GM12878 (cell line): ENCODE results near the gene ITGA8. TPM values are rescaled to one million over a fixed set of nuclear protein-coding genes. Genes with fewer than 3 reads are reported as not detected.

Experiments used
- ATAC-seq: fragments of 200-7000 bp; cut with Tn5 transposase; 3 replicates; pipeline ENCODE4 v1.9.1; 2020; ENCODE audit warnings: mild to moderate bottlenecking, moderate library complexity
- BruUV-seq: library from RNA; stranded (reverse); fragments of 400-500 nt; replicated peaks from 2 replicates; lab custom pipeline; 2021; lab: Mats Ljungman, UMichigan
- CTCF ChIA-PET: fragments of 300-600 bp; sonication (Branson Sonifier 250); formaldehyde crosslinking; extraction: SDS; loops from one replicate; lab custom pipeline; 2021; ENCODE audit warnings: inconsistent platforms; lab: Yijun Ruan, JAX
- POLR2A ChIA-PET: fragments of 350-600 bp; formaldehyde crosslinking; extraction: SDS; loops from one replicate; lab custom pipeline; 2021; ENCODE audit warnings: inconsistent platforms; lab: Charles Lee
- RAD21 ChIA-PET: fragments of 300-600 bp; sonication (Branson Sonifier 250); formaldehyde crosslinking; loops from one replicate; lab custom pipeline; 2023; ENCODE audit warnings: antibody characterized with exemption; ENCODE audit not compliant: unreplicated experiment; lab: Charles Lee
- SMC1A ChIA-PET: fragments of 300-600 bp; sonication (Branson Sonifier 250); formaldehyde crosslinking; loops from one replicate; lab custom pipeline; 2023; ENCODE audit not compliant: unreplicated experiment, uncharacterized antibody; lab: Charles Lee
- DNase-seq: peaks from one replicate; pipeline ENCODE4 v3.0.0-alpha.2; 2011; ENCODE audit warnings: low read depth, low spot score
- FAIRE-seq: peaks from 3 replicates; lab custom pipeline; 2011; peaks lifted over from hg19 to GRCh38; lab: Jason Lieb, UNC
- H2AFZ ChIP-seq: 2 replicates; pipeline ENCODE4 v1.6.0; 2011; ENCODE audit warnings: low read depth, low read length, control low read depth; ENCODE audit not compliant: control insufficient read depth
- H3K27ac ChIP-seq: 2 replicates; pipeline ENCODE4 v1.5.1; 2011; ENCODE audit warnings: control low read depth; ENCODE audit not compliant: control insufficient read depth, insufficient read depth
- H3K27me3 ChIP-seq, 2 experiments: replicated peaks in 1 of 2; 2 replicates each; pipeline versions ENCODE4 v1.6.0 to v1.6.1; 2011; ENCODE audit warnings: low read length in 1 of 2; ENCODE audit not compliant: control insufficient read depth in 2 of 2, insufficient read depth in 2 of 2
- H3K36me3 ChIP-seq, 2 experiments: 2 replicates each; pipeline ENCODE4 v1.5.1; 2011; ENCODE audit warnings: low read length in 1 of 2; ENCODE audit not compliant: control insufficient read depth in 2 of 2, insufficient read depth in 2 of 2
- H3K4me1 ChIP-seq: 2 replicates; pipeline ENCODE4 v1.6.1; 2011; ENCODE audit warnings: mild to moderate bottlenecking, low read length, moderate library complexity, mixed read lengths; ENCODE audit not compliant: control insufficient read depth, insufficient read depth
- H3K4me2 ChIP-seq: 2 replicates; pipeline ENCODE4 v1.6.0; 2011; ENCODE audit warnings: control low read depth; ENCODE audit not compliant: control insufficient read depth, insufficient read depth
- H3K4me3 ChIP-seq: fragments of 200-600 bp; sonication (generic); 2 replicates; pipeline ENCODE4 v1.5.1; 2016
- H3K79me2 ChIP-seq: 2 replicates; pipeline ENCODE4 v1.6.0; 2011; ENCODE audit warnings: low read length; ENCODE audit not compliant: control insufficient read depth, insufficient read depth
- H3K9ac ChIP-seq: 2 replicates; pipeline ENCODE4 v1.8.0; 2011; ENCODE audit warnings: low read length, control low read depth, mixed read lengths; ENCODE audit not compliant: control insufficient read depth, insufficient read depth
- H3K9me3 ChIP-seq: replicated peaks from 3 replicates; pipeline ENCODE4 v1.5.1; 2011; ENCODE audit warnings: mild to moderate bottlenecking, low read length; ENCODE audit not compliant: control insufficient read depth, insufficient read depth
- H4K20me1 ChIP-seq: 2 replicates; pipeline ENCODE4 v1.6.0; 2011; ENCODE audit not compliant: control insufficient read depth, insufficient read depth
- BCL11A ChIP-seq: IDR thresholded peaks from 2 replicates; pipeline ENCODE4 v1.6.1; 2011; ENCODE audit warnings: low read depth, low read length
- CEBPZ ChIP-seq: fragments of 150-350 bp; IDR thresholded peaks from 2 replicates; pipeline ENCODE4 v1.6.1; 2016; ENCODE audit warnings: low read depth, low read length
- CREB1 ChIP-seq: IDR thresholded peaks from 2 replicates; pipeline ENCODE4 v1.6.1; 2012; ENCODE audit warnings: low read depth, mild to moderate bottlenecking, inconsistent platforms
- FOS ChIP-seq: IDR thresholded peaks from 3 replicates; pipeline ENCODE4 v1.6.1; 2011; ENCODE audit warnings: borderline replicate concordance; ENCODE audit not compliant: insufficient read length; ENCODE audit errors: extremely low read depth
- SMARCA5 ChIP-seq: fragments of 450-650 bp; IDR thresholded peaks from 2 replicates; pipeline ENCODE4 v1.6.1; 2017; ENCODE audit warnings: mild to moderate bottlenecking
- STAT1 ChIP-seq: fragments of 450-650 bp; conservative IDR thresholded peaks from 2 replicates; pipeline ENCODE4 v1.6.1; 2014; ENCODE audit warnings: antibody characterized with exemption, mild to moderate bottlenecking
- STAT3 ChIP-seq: IDR thresholded peaks from 2 replicates; pipeline ENCODE4 v1.6.1; 2011; ENCODE audit warnings: low read depth, low read length, improper control_type of control experiment
- TARDBP ChIP-seq: IDR thresholded peaks from 2 replicates; pipeline ENCODE4 v1.6.1; 2016; ENCODE audit warnings: borderline replicate concordance
- WGBS: methylation state at CpG from one replicate; pipeline ENCODE4 v1.1.6; 2016; ENCODE audit warnings: low lambda C conversion rate; ENCODE audit not compliant: insufficient replicate concordance, insufficient coverage; ENCODE audit errors: missing lambda C conversion rate; 5-methylcytosine and 5-hydroxymethylcytosine counted together
- in situ Hi-C: fragments of 300-500 bp; cut with MboI; formaldehyde crosslinking; loops from 9 replicates; pipeline ENCODE4 v1.14.3; 2018; ENCODE audit warnings: mixed read lengths
- intact Hi-C: fragments of 100-400 bp; cut with micrococcal nuclease; formaldehyde crosslinking; loops from one replicate; pipeline ENCODE4 v1.14.2; 2022; ENCODE audit not compliant: unreplicated experiment
- polyA plus RNA-seq, 11 experiments: library from polyadenylated mRNA; depleted of rRNA in 4 of 11; unstranded in 6 of 11; stranded (reverse) in 5 of 11; fragments of >200 nt; fragmentation: Nextera tagmentation in 4 of 11; fragmentation: Illumina TruSeq in 1 of 11; extraction: Ambion mirVana in 4 of 11; extraction: Trizol in 1 of 11; gene quantifications; 1 replicate in 1 of 11; 2 replicates in 10 of 11; pipeline versions ENCODE4 v1.2.1 to v1.2.3, GENCODE V29; 2011 to 2016; ENCODE audit warnings: inconsistent platforms in 2 of 11, missing spikeins in 2 of 11, low read depth in 1 of 11
- total RNA-seq, 4 experiments: library from RNA; depleted of rRNA in 3 of 4; stranded (reverse); fragments of >200 nt in 3 of 4; fragmentation: Illumina TruSeq in 1 of 4; extraction: Trizol in 1 of 4; gene quantifications; 2 replicates each; pipeline versions ENCODE4 v1.2.1 to v1.2.3, GENCODE V29; 2013 to 2021
- TF ChIP-seq, protein P1 (sequence below): IDR thresholded peaks from 2 replicates; pipeline ENCODE4 v1.6.1; 2011; ENCODE audit warnings: low read depth, mild to moderate bottlenecking, low read length, moderate library complexity, borderline replicate concordance; ENCODE audit errors: extremely low read depth
- TF ChIP-seq, protein P2 (sequence below): IDR thresholded peaks from 2 replicates; pipeline ENCODE4 v1.6.1; 2012; ENCODE audit warnings: low read depth, low read length, improper control_type of control experiment
- TF ChIP-seq, protein P3 (sequence below): fragments of 450-650 bp; IDR thresholded peaks from 2 replicates; pipeline ENCODE4 v1.6.1; 2014; ENCODE audit warnings: mild to moderate bottlenecking

ITGA8 gene
- total and polyA plus RNA-seq, 10 of the 15 experiments (the other 5 are each of a cell fraction or from before 2014, with no cell fraction given) = 0.03 TPM; not detected in 9

DNA sequence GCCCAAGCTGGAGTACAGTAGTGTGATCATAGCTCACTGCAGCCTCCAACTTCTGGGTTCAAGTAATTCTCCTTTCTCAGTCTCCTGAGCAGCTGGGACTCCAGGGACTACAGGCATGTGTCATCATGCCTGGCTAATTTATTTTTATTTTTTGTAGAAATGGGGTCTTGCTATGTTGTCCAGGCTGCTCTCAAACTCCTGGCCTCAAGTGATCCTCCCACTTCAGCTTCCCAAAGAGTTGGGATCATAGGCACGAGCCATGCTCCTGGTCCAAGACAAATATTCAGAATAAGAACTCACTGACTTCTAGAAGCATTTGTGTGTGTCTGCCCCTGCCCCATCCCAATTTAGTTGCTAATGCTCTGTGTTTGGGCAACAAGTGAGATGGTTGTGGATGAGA is 151.8 kb downstream of the ITGA8 start:
- H3K9me3 ChIP-seq = no peaks in the 10 kb centered on the region
- H3K4me1 ChIP-seq = no peaks in the 10 kb centered on the region
- in situ Hi-C loops = no loop called here
- no peaks in the 10 kb centered on the region for H3K36me3 ChIP-seq
- FAIRE-seq = no peak
- H3K4me3 ChIP-seq = no peak overlapping the region
- no TSS peak for BruUV-seq
- RAD21 ChIA-PET = no interaction called here
- no peaks in the 10 kb centered on the region for H3K27me3 ChIP-seq
- TF ChIP-seq STAT3 (no peak), CREB1 (no peak), BCL11A (no peak), SMARCA5 (no peak), STAT1 (no peak)
- TF ChIP-seq, protein P1, sequence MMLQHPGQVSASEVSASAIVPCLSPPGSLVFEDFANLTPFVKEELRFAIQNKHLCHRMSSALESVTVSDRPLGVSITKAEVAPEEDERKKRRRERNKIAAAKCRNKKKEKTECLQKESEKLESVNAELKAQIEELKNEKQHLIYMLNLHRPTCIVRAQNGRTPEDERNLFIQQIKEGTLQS = no peak
- TF ChIP-seq, protein P2, sequence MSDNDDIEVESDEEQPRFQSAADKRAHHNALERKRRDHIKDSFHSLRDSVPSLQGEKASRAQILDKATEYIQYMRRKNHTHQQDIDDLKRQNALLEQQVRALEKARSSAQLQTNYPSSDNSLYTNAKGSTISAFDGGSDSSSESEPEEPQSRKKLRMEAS = no peak
- TF ChIP-seq, all 136 proteins: peak for 0
- no peak for DNase-seq
- H3K79me2 ChIP-seq = no peaks in the 10 kb centered on the region
- CTCF ChIA-PET = no interaction called here
- no peak overlapping the region for H3K27ac ChIP-seq
- no peaks in the 10 kb centered on the region for H4K20me1 ChIP-seq
- no peak overlapping the region for H2AFZ ChIP-seq
- H3K9ac ChIP-seq = no peak overlapping the region
- POLR2A ChIA-PET = no interaction called here
- SMC1A ChIA-PET = interaction anchor here (0.5 kb wide), 1 partner anchor 375 kb away, joined by 3 read pairs; no protein-coding TSS in a partner anchor
- ATAC-seq = no peak
- intact Hi-C loops = no loop called here
- WGBS = 0% methylated on average over 1 of the region's 1 CpG
- H3K4me2 ChIP-seq = no peak overlapping the region

- RAD21 ChIA-PET = no interaction called here
- no peaks in the 10 kb centered on the region for H3K36me3 ChIP-seq
- no TSS peak for BruUV-seq
- no peaks in the 10 kb centered on the region for H3K9me3 ChIP-seq
- DNase-seq (no peak), ATAC-seq (no peak), FAIRE-seq (no peak)
- WGBS = 68% methylated on average over 1 of the region's 1 CpG
- H3K9ac ChIP-seq = no peak overlapping the region
- intact Hi-C loops = no loop called here
- no peak overlapping the region for H3K4me3 ChIP-seq
- no peak overlapping the region for H3K4me2 ChIP-seq
- H3K79me2 ChIP-seq = no peaks in the 10 kb centered on the region
- TF ChIP-seq FOS (no peak), CEBPZ (no peak), TARDBP (no peak)
- TF ChIP-seq, protein P3, sequence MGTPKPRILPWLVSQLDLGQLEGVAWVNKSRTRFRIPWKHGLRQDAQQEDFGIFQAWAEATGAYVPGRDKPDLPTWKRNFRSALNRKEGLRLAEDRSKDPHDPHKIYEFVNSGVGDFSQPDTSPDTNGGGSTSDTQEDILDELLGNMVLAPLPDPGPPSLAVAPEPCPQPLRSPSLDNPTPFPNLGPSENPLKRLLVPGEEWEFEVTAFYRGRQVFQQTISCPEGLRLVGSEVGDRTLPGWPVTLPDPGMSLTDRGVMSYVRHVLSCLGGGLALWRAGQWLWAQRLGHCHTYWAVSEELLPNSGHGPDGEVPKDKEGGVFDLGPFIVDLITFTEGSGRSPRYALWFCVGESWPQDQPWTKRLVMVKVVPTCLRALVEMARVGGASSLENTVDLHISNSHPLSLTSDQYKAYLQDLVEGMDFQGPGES = no peak
- SMC1A ChIA-PET = no interaction called here
- H3K4me1 ChIP-seq = no peaks in the 10 kb centered on the region
- CTCF ChIA-PET = no interaction called here
- H3K27me3 ChIP-seq = no peaks in the 10 kb centered on the region
- in situ Hi-C loops = no loop called here
- H2AFZ ChIP-seq = no peak overlapping the region
- H3K27ac ChIP-seq = no peak overlapping the region
- POLR2A ChIA-PET = no interaction called here
- no peaks in the 10 kb centered on the region for H4K20me1 ChIP-seq
These were observed 156.5 kb downstream of the ITGA8 start for GRCh38 chr10:15563246-15563645.
